HEK293T (cell line): ENCODE data around the gene GPATCH8.
"Not testable (repeated sequence)": the region's sequence is repeated elsewhere in the genome, so short reads cannot be mapped to it uniquely, and the experiment has no call there.

Experiments
- BHLHE40 ChIP-seq: fragments of 450-650 bp; IDR thresholded peaks from 2 replicates; pipeline ENCODE4 v1.6.1; 2016; ENCODE audit warnings: mild to moderate bottlenecking, moderate library complexity, borderline replicate concordance
- ELF4 ChIP-seq: fragments of 450-650 bp; IDR thresholded peaks from 2 replicates; pipeline ENCODE4 v1.6.1; 2017; ENCODE audit warnings: antibody characterized with exemption
- FOXK2 ChIP-seq: fragments of 450-650 bp; IDR thresholded peaks from 2 replicates; pipeline ENCODE4 v1.6.1; 2016; ENCODE audit warnings: mild to moderate bottlenecking
- HDGF ChIP-seq: fragments of 450-650 bp; IDR thresholded peaks from 2 replicates; pipeline ENCODE4 v1.6.1; 2017; ENCODE audit warnings: antibody characterized with exemption, borderline replicate concordance
- TARDBP ChIP-seq: fragments of 450-650 bp; IDR thresholded peaks from 2 replicates; pipeline ENCODE4 v1.6.1; 2016

DNA sequence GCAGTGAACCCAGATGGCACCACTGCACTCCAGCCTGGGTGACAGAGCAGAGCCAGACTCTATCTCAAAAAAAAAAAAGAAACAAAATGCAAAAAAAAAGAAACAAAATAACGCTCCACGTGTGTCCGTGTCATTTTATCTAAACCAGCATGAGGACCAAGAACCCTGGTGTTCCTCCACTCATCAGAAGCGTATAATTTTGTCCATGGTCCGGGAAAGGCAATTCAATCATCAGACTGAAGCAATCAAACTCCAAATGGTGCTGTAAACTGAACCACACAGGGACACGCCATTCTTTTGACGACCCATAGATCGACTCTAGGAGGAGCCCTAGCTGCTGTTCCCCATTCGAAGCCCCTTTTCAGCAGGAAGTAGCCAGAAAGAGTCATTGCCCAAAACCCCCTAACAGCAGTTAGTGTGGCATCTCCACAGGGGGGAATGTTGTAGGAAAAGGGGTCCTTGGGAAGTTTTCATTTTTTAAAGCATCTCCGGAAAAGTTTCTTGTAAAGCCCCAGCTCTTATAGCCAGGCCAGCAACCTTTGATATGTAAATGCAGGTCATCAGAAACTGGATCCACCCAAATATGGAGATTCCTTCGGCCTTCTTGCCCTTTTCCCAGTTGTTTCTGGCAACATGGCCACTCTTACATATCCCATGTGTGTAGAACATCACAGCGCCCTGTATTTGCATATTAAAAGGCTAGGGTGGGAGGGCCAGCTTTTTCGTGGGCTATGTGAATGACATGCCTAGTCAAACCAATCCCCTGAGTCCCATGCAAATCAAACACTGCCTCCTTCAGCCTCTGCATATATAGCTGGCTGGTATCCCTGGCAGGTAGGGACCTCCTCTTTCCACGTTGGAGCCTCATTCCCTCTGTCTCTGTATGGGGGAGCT is 8.3 kb upstream of the GPATCH8 start:
- not testable (repeated sequence) for TF ChIP-seq FOXK2, ELF4, BHLHE40, HDGF, TARDBP
